GM12878 (cell line): Measurements from ENCODE around the gene SOX18. TPM values are rescaled to one million over a fixed set of nuclear protein-coding genes. Genes with fewer than 3 reads are reported as not detected.
A peak's percentile ranks its signal among the peaks of the same experiment; 100 is the strongest.

ENCODE experiments used
- ASH2L ChIP-seq: fragments of 300-600, 200-600 bp; sonication (generic); IDR thresholded peaks from 2 replicates; pipeline ENCODE4 v1.6.1; 2017; ENCODE audit warnings: low read depth, mild to moderate bottlenecking, borderline replicate concordance
- BHLHE40 ChIP-seq, 2 experiments: fragments of 450-650 bp in 1 of 2; IDR thresholded peaks; 2 replicates each; pipeline ENCODE4 v1.6.1; 2011 to 2017; ENCODE audit warnings: low read depth in 2 of 2, borderline replicate concordance in 1 of 2, improper control_type of control experiment in 1 of 2, low read length in 1 of 2, mild to moderate bottlenecking in 1 of 2
- BRCA1 ChIP-seq: IDR thresholded peaks from 2 replicates; pipeline ENCODE4 v1.6.1; 2011; ENCODE audit warnings: low read depth, low read length, improper control_type of control experiment
- CHD1 ChIP-seq: IDR thresholded peaks from 2 replicates; pipeline ENCODE4 v1.6.1; 2012; ENCODE audit warnings: low read depth, low read length, improper control_type of control experiment
- HCFC1 ChIP-seq: fragments of 150-350 bp; IDR thresholded peaks from 2 replicates; pipeline ENCODE4 v1.6.1; 2014; ENCODE audit warnings: low read length
- MEF2A ChIP-seq: IDR thresholded peaks from 2 replicates; pipeline ENCODE4 v1.6.1; 2011; ENCODE audit warnings: low read depth, mild to moderate bottlenecking, low read length, moderate library complexity; ENCODE audit not compliant: insufficient read depth
- MXI1 ChIP-seq: fragments of 150-350 bp; IDR thresholded peaks from 2 replicates; pipeline ENCODE4 v1.6.1; 2011; ENCODE audit warnings: low read depth, mild to moderate bottlenecking, inconsistent platforms, low read length, improper control_type of control experiment
- NRF1 ChIP-seq: conservative IDR thresholded peaks from 2 replicates; pipeline ENCODE4 v1.6.1; 2011; ENCODE audit warnings: mild to moderate bottlenecking, low read depth, low read length, improper control_type of control experiment
- RELA ChIP-seq: fragments of 450-650 bp; IDR thresholded peaks from 2 replicates; pipeline ENCODE4 v1.8.0; 2014; ENCODE audit warnings: borderline replicate concordance; ENCODE audit not compliant: partially characterized antibody
- SIN3A ChIP-seq: IDR thresholded peaks from 2 replicates; pipeline ENCODE4 v1.6.1; 2012; ENCODE audit warnings: low read depth, low read length, improper control_type of control experiment
- SMAD1 ChIP-seq: fragments of 450-650 bp; IDR thresholded peaks from 2 replicates; pipeline ENCODE4 v1.6.1; 2018; ENCODE audit warnings: mild to moderate bottlenecking, low read depth; ENCODE audit not compliant: partially characterized antibody
- SMARCA5 ChIP-seq: fragments of 450-650 bp; IDR thresholded peaks from 2 replicates; pipeline ENCODE4 v1.6.1; 2017; ENCODE audit warnings: mild to moderate bottlenecking
- SPI1 ChIP-seq: IDR thresholded peaks from 2 replicates; pipeline ENCODE4 v1.6.1; 2011; ENCODE audit warnings: low read depth, mild to moderate bottlenecking, low read length, moderate library complexity, borderline replicate concordance; ENCODE audit not compliant: insufficient read depth
- SREBF2 ChIP-seq: IDR thresholded peaks from 2 replicates; pipeline ENCODE4 v1.6.1; 2012; ENCODE audit warnings: mild to moderate bottlenecking, low read length
- YBX1 ChIP-seq: fragments of 450-650 bp; IDR thresholded peaks from 2 replicates; pipeline ENCODE4 v1.6.1; 2016; ENCODE audit warnings: antibody characterized with exemption
- YY1 ChIP-seq: IDR thresholded peaks from 2 replicates; pipeline ENCODE4 v1.6.1; 2011; ENCODE audit warnings: low read depth, mild to moderate bottlenecking, low read length
- polyA plus RNA-seq, 11 experiments: library from polyadenylated mRNA; depleted of rRNA in 4 of 11; unstranded in 6 of 11; stranded (reverse) in 5 of 11; fragments of >200 nt; fragmentation: Nextera tagmentation in 4 of 11; fragmentation: Illumina TruSeq in 1 of 11; extraction: Ambion mirVana in 4 of 11; extraction: Trizol in 1 of 11; gene quantifications; 1 replicate in 1 of 11; 2 replicates in 10 of 11; pipeline versions ENCODE4 v1.2.1 to v1.2.3, GENCODE V29; 2011 to 2016; ENCODE audit warnings: inconsistent platforms in 2 of 11, missing spikeins in 2 of 11, low read depth in 1 of 11
- total RNA-seq, 4 experiments: library from RNA; depleted of rRNA in 3 of 4; stranded (reverse); fragments of >200 nt in 3 of 4; fragmentation: Illumina TruSeq in 1 of 4; extraction: Trizol in 1 of 4; gene quantifications; 2 replicates each; pipeline versions ENCODE4 v1.2.1 to v1.2.3, GENCODE V29; 2013 to 2021
- TF ChIP-seq, protein P1 (sequence below): IDR thresholded peaks from 2 replicates; pipeline ENCODE4 v1.6.1; 2011; ENCODE audit warnings: borderline replicate concordance, low read depth, mild to moderate bottlenecking, moderate library complexity, low read length; ENCODE audit not compliant: insufficient read depth, poor library complexity, severe bottlenecking
- TF ChIP-seq, protein P2 (sequence below): fragments of 450-650 bp; IDR thresholded peaks from 2 replicates; pipeline ENCODE4 v1.6.1; 2017; ENCODE audit warnings: mild to moderate bottlenecking, low read depth, inconsistent platforms; ENCODE audit not compliant: poor library complexity, severe bottlenecking
- TF ChIP-seq, protein P3 (sequence below): fragments of 450-650 bp; IDR thresholded peaks from 2 replicates; pipeline ENCODE4 v1.6.1; 2016; ENCODE audit warnings: mild to moderate bottlenecking, moderate library complexity, borderline replicate concordance
- TF ChIP-seq, protein P4 (sequence below): fragments of 450-650 bp; conservative IDR thresholded peaks from 2 replicates; pipeline ENCODE4 v1.6.1; 2017; ENCODE audit warnings: mild to moderate bottlenecking, moderate library complexity

The SOX18 gene
- total and polyA plus RNA-seq, 10 of the 15 experiments (the other 5 are each of a cell fraction or from before 2014, with no cell fraction given): 0.05 to 5.6 (median 0.28) TPM; not detected in 3

DNA sequence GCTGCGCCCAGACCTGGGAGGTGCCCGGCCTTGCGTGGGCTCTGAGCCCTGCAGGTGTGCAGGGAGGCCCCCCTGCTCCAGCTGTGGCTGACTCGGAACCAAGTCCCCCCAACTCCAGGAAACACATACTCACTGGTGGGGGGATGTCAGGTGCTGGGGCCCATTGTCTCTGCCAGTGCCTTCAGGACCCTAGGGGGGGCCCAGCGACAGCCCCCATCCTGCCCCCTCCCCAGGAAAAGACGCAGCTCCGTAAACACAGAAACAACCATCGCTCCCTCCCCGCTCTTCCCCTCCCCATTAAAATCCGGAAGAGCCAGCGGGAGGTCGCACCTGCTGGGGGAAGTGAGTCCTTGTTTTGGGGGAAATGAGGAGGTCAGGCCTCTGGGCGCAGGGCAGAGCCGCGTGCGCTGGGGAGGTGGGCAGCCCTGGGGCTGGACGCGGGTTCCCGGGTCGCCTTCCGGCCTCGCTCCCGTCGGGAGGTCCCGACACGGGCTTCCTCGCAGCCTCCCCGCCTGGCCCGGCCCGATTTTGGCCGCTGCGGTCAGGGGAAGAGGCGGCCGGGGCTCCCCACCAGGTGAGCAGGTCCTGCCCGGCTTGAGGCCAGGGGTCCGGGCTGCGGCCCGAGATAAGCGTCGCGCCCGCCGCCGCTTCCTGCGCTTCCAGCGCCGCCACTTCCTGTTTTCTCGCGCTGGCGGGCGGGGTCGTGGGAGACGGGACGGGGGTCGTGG is 7.2 kb downstream of the SOX18 start (continued):
- TF ChIP-seq, protein P1, sequence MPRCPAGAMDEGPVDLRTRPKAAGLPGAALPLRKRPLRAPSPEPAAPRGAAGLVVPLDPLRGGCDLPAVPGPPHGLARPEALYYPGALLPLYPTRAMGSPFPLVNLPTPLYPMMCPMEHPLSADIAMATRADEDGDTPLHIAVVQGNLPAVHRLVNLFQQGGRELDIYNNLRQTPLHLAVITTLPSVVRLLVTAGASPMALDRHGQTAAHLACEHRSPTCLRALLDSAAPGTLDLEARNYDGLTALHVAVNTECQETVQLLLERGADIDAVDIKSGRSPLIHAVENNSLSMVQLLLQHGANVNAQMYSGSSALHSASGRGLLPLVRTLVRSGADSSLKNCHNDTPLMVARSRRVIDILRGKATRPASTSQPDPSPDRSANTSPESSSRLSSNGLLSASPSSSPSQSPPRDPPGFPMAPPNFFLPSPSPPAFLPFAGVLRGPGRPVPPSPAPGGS: no peak
- TF ChIP-seq BHLHE40 (IDR thresholded peaks at IDR 0.05; ENCODE audit: borderline replicate concordance in 1 of 2, low read depth in 2 of 2, low read length in 1 of 2) (peak in 1 of 2 experiments; percentile 45; a peak in 1 of 4 replicates), MEF2A (no peak), SREBF2 (no peak), RELA (no peak), SMARCA5 (peak; percentile 60; the same call in 1 of the 2 replicates), MXI1 (no peak), CHD1 (no peak), NRF1 (no peak), SPI1 (peak; percentile 78; the same call in 1 of the 2 replicates), BRCA1 (no peak), SMAD1 (no peak), YBX1 (no peak), YY1 (no peak), ASH2L (no peak), SIN3A (no peak), HCFC1 (no peak)
- TF ChIP-seq, protein P2, sequence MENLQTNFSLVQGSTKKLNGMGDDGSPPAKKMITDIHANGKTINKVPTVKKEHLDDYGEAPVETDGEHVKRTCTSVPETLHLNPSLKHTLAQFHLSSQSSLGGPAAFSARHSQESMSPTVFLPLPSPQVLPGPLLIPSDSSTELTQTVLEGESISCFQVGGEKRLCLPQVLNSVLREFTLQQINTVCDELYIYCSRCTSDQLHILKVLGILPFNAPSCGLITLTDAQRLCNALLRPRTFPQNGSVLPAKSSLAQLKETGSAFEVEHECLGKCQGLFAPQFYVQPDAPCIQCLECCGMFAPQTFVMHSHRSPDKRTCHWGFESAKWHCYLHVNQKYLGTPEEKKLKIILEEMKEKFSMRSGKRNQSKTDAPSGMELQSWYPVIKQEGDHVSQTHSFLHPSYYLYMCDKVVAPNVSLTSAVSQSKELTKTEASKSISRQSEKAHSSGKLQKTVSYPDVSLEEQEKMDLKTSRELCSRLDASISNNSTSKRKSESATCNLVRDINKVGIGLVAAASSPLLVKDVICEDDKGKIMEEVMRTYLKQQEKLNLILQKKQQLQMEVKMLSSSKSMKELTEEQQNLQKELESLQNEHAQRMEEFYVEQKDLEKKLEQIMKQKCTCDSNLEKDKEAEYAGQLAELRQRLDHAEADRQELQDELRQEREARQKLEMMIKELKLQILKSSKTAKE: no peak
- TF ChIP-seq, protein P3, sequence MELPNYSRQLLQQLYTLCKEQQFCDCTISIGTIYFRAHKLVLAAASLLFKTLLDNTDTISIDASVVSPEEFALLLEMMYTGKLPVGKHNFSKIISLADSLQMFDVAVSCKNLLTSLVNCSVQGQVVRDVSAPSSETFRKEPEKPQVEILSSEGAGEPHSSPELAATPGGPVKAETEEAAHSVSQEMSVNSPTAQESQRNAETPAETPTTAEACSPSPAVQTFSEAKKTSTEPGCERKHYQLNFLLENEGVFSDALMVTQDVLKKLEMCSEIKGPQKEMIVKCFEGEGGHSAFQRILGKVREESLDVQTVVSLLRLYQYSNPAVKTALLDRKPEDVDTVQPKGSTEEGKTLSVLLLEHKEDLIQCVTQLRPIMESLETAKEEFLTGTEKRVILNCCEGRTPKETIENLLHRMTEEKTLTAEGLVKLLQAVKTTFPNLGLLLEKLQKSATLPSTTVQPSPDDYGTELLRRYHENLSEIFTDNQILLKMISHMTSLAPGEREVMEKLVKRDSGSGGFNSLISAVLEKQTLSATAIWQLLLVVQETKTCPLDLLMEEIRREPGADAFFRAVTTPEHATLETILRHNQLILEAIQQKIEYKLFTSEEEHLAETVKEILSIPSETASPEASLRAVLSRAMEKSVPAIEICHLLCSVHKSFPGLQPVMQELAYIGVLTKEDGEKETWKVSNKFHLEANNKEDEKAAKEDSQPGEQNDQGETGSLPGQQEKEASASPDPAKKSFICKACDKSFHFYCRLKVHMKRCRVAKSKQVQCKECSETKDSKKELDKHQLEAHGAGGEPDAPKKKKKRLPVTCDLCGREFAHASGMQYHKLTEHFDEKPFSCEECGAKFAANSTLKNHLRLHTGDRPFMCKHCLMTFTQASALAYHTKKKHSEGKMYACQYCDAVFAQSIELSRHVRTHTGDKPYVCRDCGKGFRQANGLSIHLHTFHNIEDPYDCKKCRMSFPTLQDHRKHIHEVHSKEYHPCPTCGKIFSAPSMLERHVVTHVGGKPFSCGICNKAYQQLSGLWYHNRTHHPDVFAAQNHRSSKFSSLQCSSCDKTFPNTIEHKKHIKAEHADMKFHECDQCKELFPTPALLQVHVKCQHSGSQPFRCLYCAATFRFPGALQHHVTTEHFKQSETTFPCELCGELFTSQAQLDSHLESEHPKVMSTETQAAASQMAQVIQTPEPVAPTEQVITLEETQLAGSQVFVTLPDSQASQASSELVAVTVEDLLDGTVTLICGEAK: peak; percentile 44
- TF ChIP-seq, protein P4, sequence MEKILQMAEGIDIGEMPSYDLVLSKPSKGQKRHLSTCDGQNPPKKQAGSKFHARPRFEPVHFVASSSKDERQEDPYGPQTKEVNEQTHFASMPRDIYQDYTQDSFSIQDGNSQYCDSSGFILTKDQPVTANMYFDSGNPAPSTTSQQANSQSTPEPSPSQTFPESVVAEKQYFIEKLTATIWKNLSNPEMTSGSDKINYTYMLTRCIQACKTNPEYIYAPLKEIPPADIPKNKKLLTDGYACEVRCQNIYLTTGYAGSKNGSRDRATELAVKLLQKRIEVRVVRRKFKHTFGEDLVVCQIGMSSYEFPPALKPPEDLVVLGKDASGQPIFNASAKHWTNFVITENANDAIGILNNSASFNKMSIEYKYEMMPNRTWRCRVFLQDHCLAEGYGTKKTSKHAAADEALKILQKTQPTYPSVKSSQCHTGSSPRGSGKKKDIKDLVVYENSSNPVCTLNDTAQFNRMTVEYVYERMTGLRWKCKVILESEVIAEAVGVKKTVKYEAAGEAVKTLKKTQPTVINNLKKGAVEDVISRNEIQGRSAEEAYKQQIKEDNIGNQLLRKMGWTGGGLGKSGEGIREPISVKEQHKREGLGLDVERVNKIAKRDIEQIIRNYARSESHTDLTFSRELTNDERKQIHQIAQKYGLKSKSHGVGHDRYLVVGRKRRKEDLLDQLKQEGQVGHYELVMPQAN: peak; percentile 51; the same call in 1 of the 2 replicates
